COLO829 (cell line): ENCODE measurements around the gene MRAS.
"Not testable (repeated sequence)": the region's sequence is repeated elsewhere in the genome, so short reads cannot be mapped to it uniquely, and the experiment has no call there.

Experiments
- DNase-seq: peaks from one replicate; pipeline ENCODE4 v3.0.0; 2012; ENCODE audit warnings: low spot score

The MRAS gene

DNA sequence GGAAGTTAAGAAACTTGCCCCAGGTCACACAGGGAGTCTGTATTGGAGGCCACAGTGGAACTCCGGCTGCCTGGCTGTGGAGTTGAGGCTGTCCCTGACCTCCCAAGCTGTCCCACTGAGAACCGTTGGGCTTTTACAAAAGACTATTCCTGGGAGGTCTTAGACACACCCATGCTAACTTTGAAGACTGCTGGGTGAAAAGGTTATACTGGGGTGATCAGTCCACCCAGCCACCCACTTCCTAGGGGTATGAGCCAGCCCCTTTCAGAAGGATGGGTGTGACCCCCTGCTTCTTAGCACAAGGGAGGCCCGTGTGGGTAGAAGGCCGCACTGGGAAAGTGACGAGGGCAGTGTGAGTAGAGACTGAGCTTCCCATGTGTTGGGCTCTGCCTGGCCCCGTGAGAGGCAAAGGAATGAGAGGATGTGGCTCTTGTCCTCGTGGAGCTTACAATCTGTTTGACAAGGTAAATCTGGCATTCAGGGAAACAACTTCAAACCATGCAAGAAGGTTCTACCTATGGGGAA is 19.0 kb downstream of the MRAS start:
- DNase-seq = no peak

DNA sequence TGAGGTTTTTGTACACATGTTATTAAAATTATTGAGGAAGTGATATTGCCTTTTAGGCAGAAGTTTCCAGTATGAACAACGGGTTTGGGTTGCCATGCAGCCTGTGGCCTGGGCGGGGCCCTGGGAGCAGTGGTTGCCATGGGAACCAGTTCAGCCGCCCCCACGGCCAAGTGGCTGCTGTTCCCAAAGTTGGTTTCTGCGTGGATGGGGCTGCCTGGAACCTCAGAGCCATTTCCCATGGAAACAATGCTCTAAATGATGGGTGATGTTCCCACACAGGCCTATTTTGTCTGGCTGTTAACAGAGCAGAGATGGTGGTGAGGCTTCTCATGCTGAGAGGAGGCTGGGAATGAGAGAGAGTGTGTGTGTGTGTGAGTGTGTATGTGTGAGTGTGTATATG is 19.5 kb downstream of the MRAS start:
- DNase-seq = no peak

DNA sequence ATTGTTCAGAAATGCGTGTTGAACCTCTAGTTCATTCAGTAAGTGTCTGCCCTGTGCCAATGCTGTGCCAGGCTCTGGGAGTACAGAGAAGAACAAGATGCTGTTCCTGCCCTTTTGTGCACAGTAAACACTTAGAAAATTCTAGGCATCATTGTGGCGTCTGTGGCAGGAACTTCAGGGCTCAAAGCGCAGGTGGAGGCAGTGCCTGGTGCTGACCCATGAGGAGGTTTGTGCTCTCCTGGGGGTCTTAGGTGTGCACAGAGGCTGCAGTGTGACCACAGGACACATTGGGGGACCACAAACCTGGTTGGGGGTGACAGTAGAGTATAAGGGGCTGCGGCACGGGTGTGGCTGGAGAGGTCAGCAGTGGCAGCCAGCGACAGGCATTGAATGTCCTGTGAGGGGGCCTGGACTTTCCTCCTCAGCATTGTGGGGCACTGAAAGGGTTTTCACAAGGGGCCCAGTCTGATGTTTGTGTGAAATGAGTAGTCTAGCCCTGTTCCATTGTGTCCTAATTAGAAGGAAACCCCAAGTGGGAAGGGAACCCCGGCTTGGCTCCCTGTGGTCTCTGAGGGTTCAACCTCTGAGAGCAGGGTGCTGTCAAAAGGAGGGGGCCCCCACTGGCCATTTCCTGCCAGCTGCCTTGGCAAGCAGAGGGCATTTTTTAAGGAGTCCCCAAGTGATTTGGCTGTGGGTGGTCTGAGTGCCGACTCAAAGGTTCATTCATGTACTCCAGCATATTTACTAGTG is 20.9 kb downstream of the MRAS start:
- no peak for DNase-seq

DNA sequence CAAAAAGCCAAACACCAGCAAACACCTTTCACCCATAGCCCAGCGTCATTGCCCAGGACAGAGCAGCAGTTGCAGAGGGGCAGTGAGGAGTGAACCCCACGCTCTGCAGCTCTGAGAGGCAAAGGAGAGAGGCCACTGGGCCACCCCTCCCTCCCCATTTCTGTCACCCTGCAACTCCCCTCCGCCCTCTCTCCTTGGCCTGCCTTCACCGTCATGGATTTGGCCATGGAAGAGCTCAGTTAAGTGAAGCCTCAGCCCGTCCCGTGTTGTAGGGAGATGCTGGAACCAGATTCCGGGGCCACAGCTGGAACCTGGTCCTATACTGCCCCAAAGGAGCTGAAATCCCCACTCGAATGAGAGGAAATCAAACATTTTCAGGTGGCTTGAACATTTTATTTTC is 21.9 kb downstream of the MRAS start:
- no peak for DNase-seq

DNA sequence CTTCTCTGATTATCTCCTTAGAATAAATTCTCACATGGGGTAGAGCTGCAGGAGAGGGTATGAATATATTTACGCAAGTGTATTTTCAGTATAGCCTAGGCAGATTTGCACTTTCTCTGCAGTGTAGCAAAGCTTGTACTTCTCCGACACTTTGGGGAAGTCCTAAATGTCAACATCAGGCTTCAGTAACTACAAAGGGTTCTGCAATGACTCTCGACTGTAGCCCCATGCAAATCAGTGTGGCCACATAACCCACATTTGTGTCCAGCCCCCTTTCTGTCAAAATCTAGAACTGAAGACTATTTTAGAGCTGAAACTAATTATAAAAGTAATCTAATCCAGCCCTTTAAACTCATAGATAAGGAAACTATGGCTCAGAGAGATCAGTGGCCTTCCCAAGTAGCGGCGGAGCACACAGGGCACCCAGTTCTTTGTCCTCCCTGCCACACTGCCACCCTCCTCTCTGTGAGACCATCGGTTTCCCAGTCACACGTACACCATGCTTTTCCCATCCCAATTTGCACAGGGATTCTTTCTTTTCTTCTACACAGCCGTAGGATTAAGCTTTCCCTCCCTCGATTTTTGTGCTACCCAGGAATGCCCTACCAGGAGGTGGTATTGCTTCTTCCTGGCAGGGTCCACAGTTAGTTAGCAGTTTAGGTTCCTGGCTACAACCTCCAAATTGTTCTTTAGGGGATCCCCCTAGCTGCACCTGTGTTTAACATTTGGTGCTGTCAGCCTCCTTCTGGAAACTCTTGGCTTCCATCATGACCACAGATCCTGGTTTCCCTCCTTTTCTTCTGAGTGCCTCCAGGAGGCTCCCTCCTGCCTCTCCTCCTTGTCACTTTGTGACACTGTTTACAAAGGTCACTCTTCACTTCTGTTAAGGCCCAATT is 22.9 kb downstream of the MRAS start:
- DNase-seq = no peak

DNA sequence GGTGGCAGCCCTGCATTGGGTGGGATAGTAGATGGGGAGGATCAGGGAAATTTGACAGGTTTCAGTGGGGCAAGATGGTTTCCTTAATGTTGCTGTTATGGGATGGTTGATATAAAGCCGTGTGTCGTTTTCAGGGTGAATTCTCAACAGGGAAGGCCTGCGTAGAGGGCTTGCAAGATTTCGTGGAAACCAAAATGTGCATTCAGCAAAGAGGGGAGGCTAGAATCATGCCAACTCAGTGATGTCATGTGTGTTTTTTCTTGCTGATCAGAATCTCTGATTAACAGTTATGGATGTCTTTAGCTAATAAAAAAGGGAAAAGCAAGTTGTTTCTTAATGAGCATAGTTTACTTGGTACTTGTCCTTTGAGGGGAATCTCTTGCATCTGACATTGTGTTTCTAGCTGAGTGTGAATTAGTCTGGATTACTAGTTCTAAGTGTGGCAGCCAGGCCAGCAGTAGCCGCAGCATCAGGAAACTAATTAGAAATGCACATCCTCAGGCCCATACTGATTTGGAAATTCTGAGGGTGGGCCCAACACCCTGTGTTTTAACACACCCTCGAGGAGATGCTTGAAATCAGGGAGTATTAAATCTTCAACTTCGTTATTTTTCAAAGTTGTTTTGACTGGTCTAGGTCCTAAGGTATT is 24.8 kb downstream of the MRAS start:
- DNase-seq = no peak

DNA sequence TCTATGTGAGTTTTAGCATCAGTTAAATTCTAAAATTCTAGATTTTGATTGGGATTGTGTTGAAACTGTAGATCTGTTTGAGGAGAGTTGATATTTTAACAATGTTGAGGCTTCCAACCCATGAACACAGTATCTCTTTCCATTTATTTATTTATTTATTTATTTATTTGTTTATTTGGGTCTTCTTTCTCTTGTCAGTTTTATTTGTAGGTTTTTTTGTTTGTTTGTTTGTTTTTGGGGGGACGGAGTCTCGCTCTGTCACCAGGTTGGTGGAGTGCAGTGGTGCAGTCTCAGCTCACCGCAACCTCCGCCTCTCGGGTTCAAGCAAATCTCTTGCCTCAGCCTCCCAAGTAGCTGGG is 25.3 kb downstream of the MRAS start:
- no peak for DNase-seq

DNA sequence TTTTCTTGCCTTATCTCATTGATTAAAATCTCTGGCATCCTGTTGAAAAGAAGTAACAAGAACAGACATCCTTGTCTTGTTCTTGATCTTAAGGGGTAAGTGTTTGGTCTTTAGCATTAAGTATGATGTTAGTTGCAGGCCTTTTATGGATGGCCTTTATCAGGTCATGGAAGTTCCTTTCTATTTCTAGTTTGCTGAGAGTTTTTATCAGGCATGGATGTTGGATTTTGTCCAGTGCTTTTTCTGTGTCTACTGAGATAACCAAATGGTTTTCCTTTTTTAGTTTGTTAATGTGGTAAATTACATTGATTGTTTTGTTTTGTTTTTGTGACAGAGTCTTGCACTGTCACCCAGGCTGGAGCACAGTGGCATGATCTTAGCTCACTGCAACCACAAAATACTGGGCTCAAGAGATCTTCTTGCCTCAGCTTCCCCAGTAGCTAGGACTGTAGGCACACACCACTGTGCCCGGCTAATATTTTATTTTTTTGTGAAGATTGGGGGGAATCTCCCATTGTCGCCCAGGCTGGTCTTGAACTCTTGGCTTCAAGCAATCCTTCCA is 26.3 kb downstream of the MRAS start:
- DNase-seq = no peak

DNA sequence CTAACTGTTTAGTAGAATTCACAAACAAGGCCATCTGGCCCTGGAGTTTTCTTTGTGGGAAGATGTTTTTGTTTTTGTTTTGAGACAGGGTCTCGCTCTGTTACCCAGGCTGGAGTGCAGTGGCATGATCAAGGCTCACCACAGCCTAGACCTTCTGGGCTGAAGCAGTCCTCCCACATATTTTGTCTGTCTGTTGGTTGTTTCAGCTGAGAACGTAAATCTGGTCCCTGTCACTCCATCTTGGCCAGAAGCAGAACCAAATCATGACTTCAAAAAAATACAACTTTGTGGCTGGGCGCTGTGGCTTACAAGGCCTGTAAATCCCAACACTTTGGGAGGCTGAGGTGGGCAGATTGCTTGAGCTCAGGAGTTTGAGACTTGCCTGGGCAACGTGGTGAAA is 27.1 kb downstream of the MRAS start:
- no peak for DNase-seq

DNA sequence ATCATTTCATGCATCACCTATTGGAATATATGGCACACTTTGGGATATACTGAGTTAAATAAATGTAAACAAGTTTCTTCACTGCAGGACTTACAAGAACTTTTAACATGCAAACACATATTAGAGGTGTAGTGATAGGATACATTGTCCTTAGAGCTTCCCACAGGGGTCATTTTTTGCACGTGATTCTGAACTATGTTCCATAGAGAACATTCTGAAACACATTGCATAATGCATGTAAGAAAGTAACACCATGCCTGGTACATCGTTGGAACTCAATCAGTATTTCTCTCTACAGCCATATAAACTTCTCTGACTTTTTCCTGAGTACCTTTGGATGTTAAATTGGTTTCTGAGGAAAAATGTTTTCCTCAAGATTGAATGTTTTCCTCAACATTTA is 28.3 kb downstream of the MRAS start:
- DNase-seq = no peak

DNA sequence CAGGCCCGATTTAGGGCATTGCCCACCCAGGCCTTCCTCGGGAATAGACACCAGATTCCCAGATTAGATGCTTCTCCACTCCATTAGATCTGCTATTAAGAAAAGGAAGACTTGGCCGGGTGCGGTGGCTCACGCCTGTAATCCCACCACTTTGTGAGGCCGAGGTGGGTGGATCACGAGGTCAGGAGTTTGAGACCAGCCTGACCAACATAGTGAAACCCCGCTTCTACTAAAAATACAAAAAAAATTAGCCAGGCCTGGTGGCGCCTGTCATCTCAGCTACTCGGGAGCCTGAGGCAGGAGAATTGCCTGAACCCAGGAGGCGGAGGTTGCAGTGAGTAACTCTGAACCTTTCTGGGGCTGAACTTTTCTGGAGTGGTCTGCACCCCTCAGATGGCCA is 28.8 kb downstream of the MRAS start:
- not testable (repeated sequence) for DNase-seq

DNA sequence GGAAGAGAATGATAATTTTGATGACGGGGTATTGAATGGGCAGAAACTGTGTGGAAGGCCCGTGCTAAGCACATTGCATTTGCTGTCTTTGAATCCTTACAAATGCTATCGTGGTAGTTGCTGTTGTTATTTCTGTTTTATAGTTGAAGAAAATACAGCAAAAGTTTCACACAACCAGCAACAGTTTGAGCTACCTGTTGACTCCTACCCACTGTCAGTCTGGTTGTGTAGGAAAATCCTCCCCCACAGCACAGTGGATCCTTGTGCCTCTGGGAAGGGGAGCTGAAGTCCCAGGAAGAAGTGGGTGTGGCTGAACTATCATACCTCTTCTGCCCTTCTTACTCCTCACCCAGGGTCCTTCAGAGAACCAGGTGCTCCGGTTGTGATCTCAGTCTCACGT is 29.4 kb downstream of the MRAS start:
- no peak for DNase-seq

DNA sequence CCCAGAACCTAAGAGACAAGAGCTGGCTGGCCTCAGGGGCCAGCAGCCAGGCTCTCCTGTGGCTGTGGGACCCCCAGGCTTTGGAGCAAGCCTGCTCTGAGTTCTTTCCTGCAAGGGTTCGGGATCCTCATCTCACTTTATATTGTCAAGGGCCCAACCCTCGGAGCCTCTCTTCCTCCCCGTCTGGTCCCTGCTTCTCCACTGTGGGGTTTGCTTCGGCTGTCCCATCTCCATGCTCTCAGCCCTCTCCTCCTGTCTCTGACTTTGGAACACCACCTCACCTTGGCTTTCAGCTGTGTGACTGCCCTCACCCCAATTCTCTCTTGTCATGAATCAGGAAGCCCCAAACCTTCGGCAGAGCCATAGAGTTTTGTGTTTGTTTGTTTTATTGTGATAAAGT is 30.0 kb downstream of the MRAS start:
- no peak for DNase-seq

DNA sequence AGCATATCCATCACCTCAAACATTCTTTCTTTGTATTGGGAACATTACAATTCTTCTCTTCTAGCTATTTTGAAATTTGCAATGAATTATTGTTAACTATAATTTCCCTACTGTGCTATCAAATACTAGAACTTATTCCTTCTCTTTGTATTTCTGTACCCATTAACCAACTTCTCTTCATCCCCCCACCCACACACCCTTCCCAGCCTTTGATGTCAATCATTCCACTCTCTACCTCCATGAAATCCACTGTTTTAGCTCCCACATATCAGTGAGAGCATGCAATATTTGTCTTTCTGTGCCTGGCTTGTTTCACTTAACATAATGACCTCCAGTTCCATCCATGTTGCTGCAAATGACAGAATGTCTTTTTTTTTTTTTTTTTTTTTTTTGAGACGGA is 30.6 kb downstream of the MRAS start:
- no peak for DNase-seq

DNA sequence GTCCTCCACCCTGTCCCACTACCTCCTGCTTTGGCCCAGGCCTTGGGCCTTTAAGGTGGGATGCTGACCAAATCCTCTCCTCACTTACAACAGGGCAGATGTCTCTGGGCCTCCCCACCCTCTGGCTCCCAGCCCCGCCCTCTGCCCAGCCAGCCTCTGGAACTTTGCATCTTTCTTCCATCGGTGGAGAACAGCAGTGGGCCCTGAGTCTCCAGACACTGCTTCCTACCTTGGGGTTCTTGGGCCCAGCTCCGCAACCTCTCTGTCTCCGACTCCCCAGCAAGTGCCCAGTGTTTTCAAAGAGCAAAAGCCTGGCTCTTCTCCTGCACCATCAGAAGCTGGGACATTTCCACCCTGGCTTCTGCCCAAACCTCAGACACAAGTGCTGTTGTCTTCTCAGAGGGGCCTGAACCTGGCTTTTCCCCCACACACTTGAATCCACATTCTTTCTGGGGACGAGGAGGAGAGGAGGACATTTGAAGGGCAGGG is 33.1 kb downstream of the MRAS start:
- peak; percentile 50 for DNase-seq

DNA sequence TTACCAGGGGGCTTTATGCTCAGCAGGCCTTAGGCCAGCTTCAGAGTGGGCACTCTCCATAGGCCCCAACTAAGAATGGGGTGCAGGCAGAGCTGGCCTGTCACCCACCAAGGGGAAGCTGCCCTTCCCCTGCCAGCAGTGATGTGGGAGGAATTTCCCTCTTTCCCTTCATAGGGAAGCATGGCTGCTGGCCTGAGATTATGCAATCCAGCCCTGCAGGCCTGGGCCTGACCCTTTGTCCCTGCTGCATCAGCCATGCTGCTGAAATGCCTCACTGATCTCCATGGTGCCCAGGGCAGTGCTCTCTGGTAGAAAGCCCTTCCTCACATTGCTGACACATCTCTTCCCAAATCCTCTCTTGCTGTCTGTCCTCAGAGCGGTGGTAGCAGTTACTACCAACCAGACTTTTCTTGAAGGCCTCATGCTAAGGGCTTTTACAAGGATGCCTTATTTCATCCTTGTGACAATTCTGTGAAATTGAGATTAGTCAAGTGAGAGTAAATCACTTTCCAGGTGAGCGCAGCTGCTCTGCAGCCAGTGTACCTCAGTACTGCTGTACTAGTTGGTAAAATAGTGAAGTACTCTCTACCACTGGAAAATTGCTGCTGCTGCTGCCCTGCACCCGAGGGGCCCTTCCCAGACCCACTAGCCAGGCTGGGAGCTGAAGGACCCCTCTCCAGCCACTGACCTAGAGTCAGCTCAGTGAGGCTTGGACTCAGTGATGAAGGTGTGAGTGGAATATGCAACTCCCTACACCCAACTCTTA is 33.8 kb downstream of the MRAS start:
- DNase-seq = no peak

DNA sequence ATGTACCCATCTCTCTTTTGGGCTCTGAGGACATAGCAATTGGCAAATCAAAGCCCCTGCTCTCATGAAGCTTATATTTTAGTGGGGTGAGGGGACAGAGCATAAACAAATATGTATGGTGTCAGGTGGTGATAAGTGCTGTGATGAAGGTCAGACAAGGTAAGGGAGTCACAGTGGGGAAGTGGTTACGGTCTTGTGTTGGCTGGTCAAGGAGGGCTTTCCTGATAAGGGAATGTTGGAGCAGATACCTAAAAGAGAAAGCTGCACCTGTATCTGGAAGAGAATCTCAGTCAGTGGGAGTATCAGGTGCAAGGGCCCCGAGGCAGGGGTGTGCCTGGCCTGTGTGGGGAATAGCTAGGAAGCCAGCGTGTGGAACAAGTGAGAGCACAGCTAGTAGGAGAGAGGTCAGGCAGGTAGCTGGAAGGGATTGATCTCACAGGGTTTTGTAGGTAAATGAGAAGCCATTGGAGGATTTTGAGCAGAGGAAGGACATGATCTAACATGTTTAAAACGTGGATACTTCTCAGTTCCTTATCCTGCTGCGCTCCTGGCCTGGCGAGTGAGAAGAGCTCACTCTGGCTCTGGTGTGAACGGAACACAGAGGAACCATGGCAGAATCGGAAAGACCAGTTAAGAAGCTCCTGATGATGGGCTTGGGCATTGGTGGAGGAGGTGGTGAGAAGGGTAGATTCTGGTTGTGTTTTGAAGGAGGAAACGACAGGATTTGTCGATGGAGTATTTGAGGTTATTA is 35.5 kb downstream of the MRAS start:
- no peak for DNase-seq

DNA sequence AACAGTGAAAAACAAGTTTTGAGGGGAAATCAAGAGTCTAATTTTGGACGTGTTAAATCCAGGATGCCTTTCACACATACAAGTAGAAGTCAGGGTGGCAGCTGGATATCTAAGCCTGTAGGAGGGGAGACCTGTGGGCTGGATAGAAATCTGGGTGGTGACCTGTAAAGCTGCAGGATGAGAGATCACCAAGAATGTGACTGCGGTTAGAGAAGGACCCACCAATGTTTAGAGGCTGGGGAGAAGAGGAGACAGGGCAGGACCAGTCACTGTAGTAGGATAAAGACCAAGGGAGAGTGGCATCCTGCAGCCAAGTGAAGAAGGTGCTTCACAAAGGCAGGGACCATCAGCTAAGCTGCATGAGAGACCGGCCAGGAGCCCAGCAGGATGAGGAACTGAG is 36.2 kb downstream of the MRAS start:
- DNase-seq = no peak

DNA sequence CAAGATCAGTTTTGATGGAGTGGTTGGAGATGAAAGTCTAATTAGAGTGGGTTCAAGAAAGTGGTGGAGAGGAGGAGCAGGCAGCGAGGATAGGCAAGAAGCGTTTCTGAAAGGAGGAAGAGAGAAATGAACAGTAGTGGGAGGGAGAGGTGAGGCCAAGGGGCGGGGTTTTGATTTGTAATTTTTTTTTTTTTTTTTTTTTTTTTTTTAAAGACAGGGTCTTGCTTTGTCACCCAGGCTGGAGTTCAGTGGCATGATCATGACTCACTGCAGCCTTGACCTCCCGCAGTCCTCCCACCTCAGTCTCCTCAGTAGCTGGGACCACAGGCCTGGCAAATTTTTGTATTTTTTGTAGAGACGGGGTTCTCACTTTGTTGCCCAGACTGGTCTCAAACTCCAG is 36.6 kb downstream of the MRAS start:
- DNase-seq = peak; percentile 77

DNA sequence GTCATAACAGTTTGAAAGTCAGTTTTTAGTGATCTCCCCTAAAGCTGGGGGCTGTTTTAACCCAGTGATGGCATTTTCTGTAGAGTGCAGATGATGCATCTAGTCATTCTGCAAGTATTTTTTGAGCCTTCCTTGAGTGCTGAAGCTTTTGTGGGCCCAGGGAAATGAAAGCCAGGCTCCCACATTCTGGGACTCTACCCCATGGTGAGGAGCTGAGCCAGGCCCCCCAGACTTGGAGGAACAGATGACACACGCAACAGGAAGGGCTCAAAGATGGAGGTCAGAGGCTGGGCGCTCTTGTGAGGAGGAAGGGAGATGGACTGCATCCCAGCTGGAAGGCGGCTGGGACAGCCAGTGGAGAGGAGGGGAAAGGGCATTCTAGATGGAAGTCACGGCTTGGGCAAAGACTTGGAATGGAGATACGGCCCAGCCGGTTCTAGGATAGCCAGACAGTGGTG is 40.8 kb downstream of the MRAS start:
- DNase-seq = no peak
